ENCODE data around the gene CEMP1.

CEMP1 gene

GRCh38 chr16:2505695-2506094 lies 25.5 kb downstream of the CEMP1 start:
- no peak overlapping the region for H3K9ac ChIP-seq

GRCh38 chr16:2501946-2502895 lies 29.0 kb downstream of the CEMP1 start:
- Histone ChIP-seq H2AFZ (ENCODE audit: low read depth) (no peak overlapping the region), H3K27ac (no peak overlapping the region), H4K20me1 (ENCODE audit: insufficient read depth) (no peaks in the 10 kb centered on the region), H3K4me3 (IDR thresholded peaks at IDR 0.05; ENCODE audit: insufficient read depth, low read depth, low read length) (no peak overlapping the region), H3K9ac (no peak overlapping the region), H3K27me3 (ENCODE audit: insufficient read depth, low read depth) (no peaks in the 10 kb centered on the region), H3K4me2 (no peak overlapping the region), H3K36me3 (ENCODE audit: insufficient read depth) (no peaks in the 10 kb centered on the region), H3K4me1 (ENCODE audit: low read depth, poor library complexity, severe bottlenecking) (no peaks in the 10 kb centered on the region), H3K79me2 (ENCODE audit: insufficient read depth, low read depth) (no peaks in the 10 kb centered on the region)
- TF ChIP-seq CTCF (conservative IDR thresholded peaks at IDR 0.05; ENCODE audit: low read depth, low read length), result no peak

More at GRCh38 chr16:2505695-2506094, 25.5 kb downstream of the CEMP1 start:
- Histone ChIP-seq H3K27ac (no peak overlapping the region), H3K4me3 (IDR thresholded peaks at IDR 0.05; ENCODE audit: insufficient read depth, low read depth, low read length) (no peak overlapping the region), H3K4me2 (no peak overlapping the region), H3K4me1 (ENCODE audit: low read depth, poor library complexity, severe bottlenecking) (peaks cover 16% of the 10 kb centered on the region), H4K20me1 (ENCODE audit: insufficient read depth) (no peaks in the 10 kb centered on the region), H3K79me2 (ENCODE audit: insufficient read depth, low read depth) (no peaks in the 10 kb centered on the region), H3K27me3 (ENCODE audit: insufficient read depth, low read depth) (no peaks in the 10 kb centered on the region), H2AFZ (ENCODE audit: low read depth) (no peak overlapping the region), H3K36me3 (ENCODE audit: insufficient read depth) (no peaks in the 10 kb centered on the region)
- TF ChIP-seq CTCF (conservative IDR thresholded peaks at IDR 0.05; ENCODE audit: low read depth, low read length), result no peak

GRCh38 chr16:2500918-2501750 lies 30.1 kb downstream of the CEMP1 start:
- Histone ChIP-seq H3K9ac (no peak overlapping the region), H3K27me3 (ENCODE audit: insufficient read depth, low read depth) (no peaks in the 10 kb centered on the region), H4K20me1 (ENCODE audit: insufficient read depth) (no peaks in the 10 kb centered on the region), H3K27ac (no peak overlapping the region), H3K79me2 (ENCODE audit: insufficient read depth, low read depth) (no peaks in the 10 kb centered on the region), H3K4me1 (ENCODE audit: low read depth, poor library complexity, severe bottlenecking) (no peaks in the 10 kb centered on the region), H3K4me2 (no peak overlapping the region), H2AFZ (ENCODE audit: low read depth) (no peak overlapping the region), H3K36me3 (ENCODE audit: insufficient read depth) (no peaks in the 10 kb centered on the region), H3K4me3 (IDR thresholded peaks at IDR 0.05; ENCODE audit: insufficient read depth, low read depth, low read length) (no peak overlapping the region)
- peak; percentile 96 for TF ChIP-seq CTCF (conservative IDR thresholded peaks at IDR 0.05; ENCODE audit: low read depth, low read length)

GRCh38 chr16:2500430-2500917 lies 30.7 kb downstream of the CEMP1 start:
- Histone ChIP-seq H4K20me1 (ENCODE audit: insufficient read depth) (no peaks in the 10 kb centered on the region), H3K36me3 (ENCODE audit: insufficient read depth) (no peaks in the 10 kb centered on the region), H3K4me1 (ENCODE audit: low read depth, poor library complexity, severe bottlenecking) (no peaks in the 10 kb centered on the region), H2AFZ (ENCODE audit: low read depth) (no peak overlapping the region), H3K27ac (no peak overlapping the region), H3K27me3 (ENCODE audit: insufficient read depth, low read depth) (no peaks in the 10 kb centered on the region), H3K9ac (no peak overlapping the region), H3K79me2 (ENCODE audit: insufficient read depth, low read depth) (no peaks in the 10 kb centered on the region), H3K4me3 (IDR thresholded peaks at IDR 0.05; ENCODE audit: insufficient read depth, low read depth, low read length) (no peak overlapping the region), H3K4me2 (no peak overlapping the region)
- TF ChIP-seq CTCF (conservative IDR thresholded peaks at IDR 0.05; ENCODE audit: low read depth, low read length), result no peak

All from KMS-11 (cell line).